Mammary epithelial cell (primary cell): ENCODE measurements around the gene COPS8.
A peak's percentile ranks its signal among the peaks of the same experiment; 100 is the strongest.

Experiments used
- EZH2 ChIP-seq: IDR thresholded peaks from 2 replicates; pipeline ENCODE4 v1.6.1; 2012; ENCODE audit warnings: low read length, inconsistent platforms, borderline replicate concordance
- TF ChIP-seq, protein P1 (sequence below), 2 donors: IDR thresholded peaks in 1 of 2; conservative IDR thresholded peaks in 1 of 2; 2 replicates each; pipeline ENCODE4 v1.5.1; 2011 to 2012; ENCODE audit warnings: inconsistent platforms in 2 of 2, low read length in 2 of 2, mild to moderate bottlenecking in 2 of 2, control low read depth in 1 of 2, low read depth in 1 of 2; ENCODE audit not compliant: insufficient read depth in 1 of 2; ENCODE audit errors: extremely low read depth in 1 of 2

DNA sequence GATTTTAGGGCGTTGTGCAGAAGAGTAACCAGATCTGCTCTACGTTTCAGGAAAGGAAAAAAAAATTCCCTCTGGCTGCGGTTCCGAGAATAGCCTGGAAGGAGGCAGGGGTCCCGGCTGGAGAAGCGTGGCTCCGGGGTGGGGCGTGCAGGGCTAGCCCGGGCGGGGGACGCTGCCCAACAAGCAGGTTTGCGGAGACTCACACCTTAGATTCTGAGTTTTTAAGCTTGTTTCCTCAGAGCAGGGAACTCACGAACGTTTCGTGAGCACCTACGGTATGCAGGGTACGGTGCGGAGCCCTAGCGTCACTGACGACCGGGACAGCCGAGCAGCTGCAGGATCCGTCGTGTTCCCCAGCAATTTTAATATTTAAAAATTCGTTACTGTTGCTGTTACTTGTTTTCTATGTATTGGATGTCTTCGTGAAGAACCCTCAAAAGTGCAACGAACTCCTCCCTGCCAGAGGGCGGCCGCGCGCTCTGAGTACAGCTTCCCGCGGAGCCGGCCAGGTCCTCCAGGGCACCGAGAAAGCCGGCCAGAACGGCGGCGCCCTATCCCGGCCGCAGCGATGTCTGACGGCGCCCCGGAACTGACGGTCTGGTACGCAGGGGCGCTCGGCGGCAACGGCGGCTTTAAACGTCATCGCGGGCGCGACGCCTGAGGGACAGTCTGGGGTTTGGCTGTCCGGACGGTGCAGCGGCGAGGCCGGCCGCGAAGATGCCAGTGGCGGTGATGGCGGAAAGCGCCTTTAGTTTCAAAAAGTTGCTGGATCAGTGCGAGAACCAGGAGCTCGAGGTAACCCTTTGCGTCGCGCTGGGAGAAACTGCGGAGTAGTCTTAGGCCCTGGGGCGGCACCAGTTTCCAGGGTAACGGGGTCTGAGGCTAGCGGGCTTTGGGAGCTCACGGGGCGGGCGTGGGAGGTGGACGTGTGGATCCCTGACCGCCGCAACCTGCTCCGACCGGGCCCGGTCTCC is at the start of gene COPS8:
- TF ChIP-seq, protein P1, sequence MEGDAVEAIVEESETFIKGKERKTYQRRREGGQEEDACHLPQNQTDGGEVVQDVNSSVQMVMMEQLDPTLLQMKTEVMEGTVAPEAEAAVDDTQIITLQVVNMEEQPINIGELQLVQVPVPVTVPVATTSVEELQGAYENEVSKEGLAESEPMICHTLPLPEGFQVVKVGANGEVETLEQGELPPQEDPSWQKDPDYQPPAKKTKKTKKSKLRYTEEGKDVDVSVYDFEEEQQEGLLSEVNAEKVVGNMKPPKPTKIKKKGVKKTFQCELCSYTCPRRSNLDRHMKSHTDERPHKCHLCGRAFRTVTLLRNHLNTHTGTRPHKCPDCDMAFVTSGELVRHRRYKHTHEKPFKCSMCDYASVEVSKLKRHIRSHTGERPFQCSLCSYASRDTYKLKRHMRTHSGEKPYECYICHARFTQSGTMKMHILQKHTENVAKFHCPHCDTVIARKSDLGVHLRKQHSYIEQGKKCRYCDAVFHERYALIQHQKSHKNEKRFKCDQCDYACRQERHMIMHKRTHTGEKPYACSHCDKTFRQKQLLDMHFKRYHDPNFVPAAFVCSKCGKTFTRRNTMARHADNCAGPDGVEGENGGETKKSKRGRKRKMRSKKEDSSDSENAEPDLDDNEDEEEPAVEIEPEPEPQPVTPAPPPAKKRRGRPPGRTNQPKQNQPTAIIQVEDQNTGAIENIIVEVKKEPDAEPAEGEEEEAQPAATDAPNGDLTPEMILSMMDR (conservative IDR thresholded peaks at IDR 0.05 in 1 of 2, IDR thresholded peaks at IDR 0.05 in 1 of 2; ENCODE audit: extremely low read depth in 1 of 2, insufficient read depth in 1 of 2, low read depth in 1 of 2, low read length in 2 of 2), result peak in 1 of 2 donors; percentile 35
- no peak for TF ChIP-seq EZH2
